HUES6 (cell line): ENCODE data around the gene GPR37.

Source experiments
- H3K27ac ChIP-seq: 2 replicates; pipeline ENCODE4 v1.7.0; 2013; ENCODE audit warnings: low read depth, mild to moderate bottlenecking, low read length, inconsistent platforms
- H3K27me3 ChIP-seq: 2 replicates; pipeline ENCODE4 v1.6.1; 2013; ENCODE audit warnings: low read length; ENCODE audit not compliant: control insufficient read depth, insufficient read depth
- H3K36me3 ChIP-seq: 2 replicates; pipeline ENCODE4 v1.6.1; 2013; ENCODE audit warnings: low read length; ENCODE audit not compliant: control insufficient read depth, insufficient read depth
- H3K4me1 ChIP-seq: 2 replicates; pipeline ENCODE4 v1.6.1; 2013; ENCODE audit warnings: low read length; ENCODE audit not compliant: control insufficient read depth, insufficient read depth
- H3K4me3 ChIP-seq: 2 replicates; pipeline ENCODE4 v1.5.1; 2013; ENCODE audit warnings: low read depth, low read length
- H3K9ac ChIP-seq: one replicate; pipeline ENCODE4 v1.6.1; 2013; ENCODE audit warnings: mild to moderate bottlenecking, low read length
- H3K9me3 ChIP-seq: 2 replicates; pipeline ENCODE4 v1.6.1; 2013; ENCODE audit warnings: low read depth, low read length; ENCODE audit not compliant: control insufficient read depth, insufficient read depth

GPR37 gene

GRCh38 chr7:124779620-124780019 is 14.0 kb upstream of the GPR37 start:
- no peaks in the 10 kb centered on the region for H3K9me3 ChIP-seq
- H3K36me3 ChIP-seq, result no peaks in the 10 kb centered on the region
- no peak overlapping the region for H3K9ac ChIP-seq
- H3K4me1 ChIP-seq, result peaks cover 15% of the 10 kb centered on the region
- H3K4me3 ChIP-seq, result no peak overlapping the region
- H3K27ac ChIP-seq, result no peak overlapping the region
- no peaks in the 10 kb centered on the region for H3K27me3 ChIP-seq

DNA sequence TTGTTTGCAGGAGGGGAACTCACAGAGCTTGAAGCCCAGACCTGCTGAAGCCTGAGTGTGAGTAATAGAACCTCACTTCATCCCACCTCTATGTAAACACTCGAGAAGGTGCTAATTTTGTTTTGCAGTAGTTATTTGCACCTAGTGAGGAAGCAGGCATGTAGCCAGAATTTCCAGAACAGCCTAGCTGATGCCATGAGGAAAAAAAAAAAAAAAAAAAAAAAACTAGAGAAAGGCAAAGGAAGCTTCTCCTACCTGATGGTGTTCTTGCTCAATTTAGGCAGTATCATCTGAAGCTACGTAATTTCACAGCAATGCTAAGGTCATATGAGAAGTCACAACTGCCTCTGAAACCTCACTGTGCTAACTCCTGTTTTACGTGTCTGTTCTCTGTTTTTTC is 13.6 kb upstream of the GPR37 start:
- Histone ChIP-seq H3K27me3 (no peaks in the 10 kb centered on the region), H3K9me3 (no peaks in the 10 kb centered on the region), H3K4me1 (peaks cover 15% of the 10 kb centered on the region), H3K9ac (no peak overlapping the region), H3K4me3 (no peak overlapping the region), H3K27ac (no peak overlapping the region), H3K36me3 (no peaks in the 10 kb centered on the region)

DNA sequence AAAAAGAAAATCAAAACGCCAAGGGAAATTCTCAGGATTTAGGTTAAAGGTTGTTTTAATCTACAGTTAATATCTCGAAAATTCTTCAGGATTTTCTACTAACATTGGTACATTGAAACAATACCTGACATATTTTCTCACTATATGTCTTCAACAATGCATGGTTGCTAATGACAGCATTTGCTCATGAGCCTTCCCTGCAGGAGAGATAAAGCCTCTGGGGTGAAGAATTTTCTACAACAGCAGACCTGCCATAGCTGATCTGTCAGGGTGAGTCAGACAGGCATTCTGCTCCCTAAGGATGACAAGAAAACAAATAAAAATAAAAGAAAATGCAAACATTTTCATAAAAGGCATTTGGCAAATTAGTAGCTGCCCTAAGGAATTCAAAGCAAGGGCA is 11.7 kb upstream of the GPR37 start:
- H3K4me3 ChIP-seq, result no peak overlapping the region
- no peak overlapping the region for H3K9ac ChIP-seq
- H3K4me1 ChIP-seq, result peaks cover 10% of the 10 kb centered on the region
- no peaks in the 10 kb centered on the region for H3K9me3 ChIP-seq
- no peaks in the 10 kb centered on the region for H3K36me3 ChIP-seq
- no peak overlapping the region for H3K27ac ChIP-seq
- H3K27me3 ChIP-seq, result no peaks in the 10 kb centered on the region

DNA sequence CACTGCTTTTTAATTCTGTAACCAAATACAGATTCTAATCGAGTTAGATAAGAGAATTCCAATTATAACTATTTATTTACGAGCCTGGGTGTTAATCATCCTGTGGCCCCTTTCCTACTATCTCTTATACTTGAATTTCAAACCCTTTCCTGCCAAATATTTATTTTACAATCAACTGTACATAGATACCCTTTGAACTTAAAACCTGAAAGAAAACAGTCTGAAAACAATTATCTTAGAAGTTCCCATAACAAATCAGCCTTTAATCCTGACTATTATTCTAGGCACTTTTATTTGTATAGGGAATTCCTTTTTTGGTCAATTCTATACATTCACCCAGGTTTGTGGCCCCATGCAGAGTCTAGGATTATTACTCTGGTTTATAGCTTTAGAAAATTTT is 10.6 kb upstream of the GPR37 start:
- H3K36me3 ChIP-seq, result no peaks in the 10 kb centered on the region
- no peaks in the 10 kb centered on the region for H3K27me3 ChIP-seq
- H3K4me1 ChIP-seq, result peaks cover 3% of the 10 kb centered on the region
- H3K9ac ChIP-seq, result no peak overlapping the region
- no peaks in the 10 kb centered on the region for H3K9me3 ChIP-seq
- H3K4me3 ChIP-seq, result no peak overlapping the region
- H3K27ac ChIP-seq, result no peak overlapping the region

DNA sequence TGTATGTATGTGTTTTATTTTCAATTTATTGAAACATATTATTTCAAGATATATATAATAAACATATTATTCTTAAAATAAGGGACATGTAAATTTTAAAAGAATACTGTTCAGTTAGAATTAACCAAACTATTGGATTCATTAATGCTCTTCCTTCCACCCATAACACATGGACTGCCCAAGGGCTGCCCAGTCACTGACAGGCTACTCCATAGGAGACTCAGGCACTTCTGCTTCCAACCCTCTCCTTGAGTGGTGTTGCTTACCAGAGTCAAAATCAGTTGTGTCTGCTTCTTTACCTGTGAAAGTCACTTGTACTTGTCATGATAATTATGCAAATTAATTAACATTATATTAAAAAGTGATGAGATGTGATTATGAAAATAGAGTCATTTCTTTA is 9.8 kb upstream of the GPR37 start:
- Histone ChIP-seq H3K27me3 (no peaks in the 10 kb centered on the region), H3K36me3 (no peaks in the 10 kb centered on the region), H3K27ac (no peak overlapping the region), H3K9me3 (no peaks in the 10 kb centered on the region), H3K4me1 (peaks cover 3% of the 10 kb centered on the region), H3K9ac (no peak overlapping the region), H3K4me3 (no peak overlapping the region)

GRCh38 chr7:124773938-124774337 is 8.3 kb upstream of the GPR37 start:
- Histone ChIP-seq H3K27ac (no peak overlapping the region), H3K9ac (no peak overlapping the region), H3K9me3 (no peaks in the 10 kb centered on the region), H3K27me3 (no peaks in the 10 kb centered on the region), H3K36me3 (no peaks in the 10 kb centered on the region), H3K4me3 (no peak overlapping the region), H3K4me1 (peaks cover 3% of the 10 kb centered on the region)

DNA sequence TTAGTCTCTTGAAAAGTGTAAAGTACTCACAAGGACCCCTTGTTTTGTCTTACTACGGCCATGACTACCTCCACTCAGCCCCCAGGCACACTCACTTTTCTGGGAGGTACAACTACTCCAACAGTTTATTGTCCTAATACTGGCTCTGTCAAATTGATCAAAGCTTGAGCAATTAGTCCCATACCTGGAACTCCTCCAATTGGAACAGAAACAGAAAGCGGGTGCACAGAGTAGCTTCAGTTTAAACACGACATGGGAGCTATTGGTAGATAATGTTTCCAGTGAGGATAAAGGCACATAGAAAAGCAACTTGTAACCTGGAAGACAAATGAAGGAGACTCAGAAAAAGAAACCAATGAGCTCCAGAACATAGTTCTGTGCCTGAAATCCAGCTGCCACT is 7.7 kb upstream of the GPR37 start:
- Histone ChIP-seq H3K27me3 (no peaks in the 10 kb centered on the region), H3K36me3 (no peaks in the 10 kb centered on the region), H3K9ac (no peak overlapping the region), H3K4me3 (no peak overlapping the region), H3K27ac (no peak overlapping the region), H3K9me3 (no peaks in the 10 kb centered on the region), H3K4me1 (peaks cover 3% of the 10 kb centered on the region)

- Histone ChIP-seq H3K9ac (no peak overlapping the region), H3K9me3 (no peaks in the 10 kb centered on the region), H3K4me3 (no peak overlapping the region), H3K27me3 (peaks cover 12% of the 10 kb centered on the region), H3K36me3 (no peaks in the 10 kb centered on the region), H3K4me1 (peaks cover 3% of the 10 kb centered on the region; the same call in 1 of the 2 replicates), H3K27ac (no peak overlapping the region)
These were observed 3.5 kb upstream of the GPR37 start for GRCh38 chr7:124769136-124769535.

- H3K4me1 ChIP-seq, result peaks cover 5% of the 10 kb centered on the region; the same call in 1 of the 2 replicates
- H3K9me3 ChIP-seq, result no peaks in the 10 kb centered on the region
- H3K27me3 ChIP-seq, result peaks cover 18% of the 10 kb centered on the region
- H3K4me3 ChIP-seq, result no peak overlapping the region
- H3K27ac ChIP-seq, result no peak overlapping the region
- H3K9ac ChIP-seq, result no peak overlapping the region
- H3K36me3 ChIP-seq, result no peaks in the 10 kb centered on the region
These were observed 2.9 kb upstream of the GPR37 start for GRCh38 chr7:124768525-124768924.

GRCh38 chr7:124764847-124765400 is 668 bp downstream of the GPR37 start:
- H3K27ac ChIP-seq, result no peak overlapping the region
- peaks cover 3% of the 10 kb centered on the region; the same call in 1 of the 2 replicates for H3K9me3 ChIP-seq
- H3K27me3 ChIP-seq, result peaks cover 30% of the 10 kb centered on the region
- no peaks in the 10 kb centered on the region for H3K36me3 ChIP-seq
- peak overlapping the region; percentile 79 for H3K9ac ChIP-seq
- H3K4me1 ChIP-seq, result peaks cover 10% of the 10 kb centered on the region; the same call in 1 of the 2 replicates
- peak overlapping the region; percentile 85 for H3K4me3 ChIP-seq

GRCh38 chr7:124764051-124764846 is 1.3 kb downstream of the GPR37 start:
- Histone ChIP-seq H3K27me3 (peaks cover 30% of the 10 kb centered on the region), H3K4me1 (peaks cover 10% of the 10 kb centered on the region; the same call in 1 of the 2 replicates), H3K36me3 (no peaks in the 10 kb centered on the region; the same call in 1 of the 2 replicates), H3K9me3 (peaks cover 3% of the 10 kb centered on the region; the same call in 1 of the 2 replicates), H3K9ac (peak overlapping the region; percentile 79), H3K4me3 (peak overlapping the region; percentile 85), H3K27ac (no peak overlapping the region)
